BE2C (cell line): ENCODE measurements around the gene MS4A6E. TPM values are rescaled to one million over a fixed set of nuclear protein-coding genes. Genes with fewer than 3 reads are reported as not detected.
"Not testable (repeated sequence)": the region's sequence is repeated elsewhere in the genome, so short reads cannot be mapped to it uniquely, and the experiment has no call there.

Source experiments
- DNase-seq: peaks from one replicate; pipeline ENCODE4 v3.0.0-alpha.2; 2020
- H3K27me3 ChIP-seq: fragments of 250-450 bp; sonication (Bioruptor Pico); 2 replicates; pipeline ENCODE4 v1.5.1; 2020; ENCODE audit warnings: mild to moderate bottlenecking
- H3K36me3 ChIP-seq: fragments of 250-450 bp; sonication (Bioruptor Pico); 2 replicates; pipeline ENCODE4 v1.5.1; 2020; ENCODE audit warnings: mild to moderate bottlenecking
- H3K4me1 ChIP-seq: fragments of 250-450 bp; sonication (Bioruptor Pico); 2 replicates; pipeline ENCODE4 v1.5.1; 2020
- H3K4me3 ChIP-seq: 2 replicates; pipeline ENCODE4 v1.5.1; 2011; ENCODE audit warnings: low read depth, low read length
- H3K9me3 ChIP-seq: fragments of 250-450 bp; sonication (Bioruptor Pico); 2 replicates; pipeline ENCODE4 v1.5.1; 2020
- CTCF ChIP-seq: IDR thresholded peaks from 2 replicates; pipeline ENCODE4 v1.5.1; 2012; ENCODE audit warnings: mild to moderate bottlenecking, low read depth, low read length
- polyA plus RNA-seq: library from polyadenylated mRNA; unstranded; fragments of >200 nt; gene quantifications from one replicate; pipeline ENCODE4 v1.2.1, GENCODE V29; 2012; ENCODE audit warnings: low read depth, missing spikeins; ENCODE audit not compliant: insufficient read length, insufficient read depth

The MS4A6E gene
- polyA plus RNA-seq = not detected

- Histone ChIP-seq H3K9me3 (no peaks in the 10 kb centered on the region), H3K4me3 (no peak within 1 kb of the TSS), H3K4me1 (no peaks in the 10 kb centered on the region), H3K36me3 (no peaks in the 10 kb centered on the region), H3K27me3 (no peaks in the 10 kb centered on the region)
- no peak for TF ChIP-seq CTCF
- DNase-seq = no peak
Measured at GRCh38 chr11:60326955-60327354, at the start of gene MS4A6E. Gene MS4A6E (plus strand): TSS chr11:60327255. CDS start chr11:60334896, 7,641 bp downstream.

DNA sequence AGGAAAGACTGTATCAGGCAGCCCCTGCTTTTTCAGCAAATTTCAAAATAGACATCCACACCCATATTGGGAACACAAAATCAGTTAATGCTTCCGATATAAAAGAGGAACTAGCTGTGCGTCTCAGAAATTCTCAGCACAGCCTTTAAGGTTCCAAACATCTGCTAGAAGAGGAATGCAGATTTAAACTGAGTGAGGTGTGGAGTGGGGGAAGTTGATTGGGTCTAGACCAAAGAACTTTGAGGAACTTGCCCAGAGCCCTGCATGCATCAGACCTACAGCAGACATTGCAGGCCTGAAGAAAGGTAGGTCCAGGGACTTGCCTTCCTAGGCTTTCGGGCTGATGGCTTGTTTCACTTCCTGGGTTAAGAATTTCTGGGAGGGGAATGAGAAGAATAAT, 46.6 kb upstream of the MS4A6E start, which contains the start of gene MS4A4A:
Gene MS4A4A, plus strand, starts transcription at position 255 of the 400 bp plus-strand sequence. Its CDS starts 10 bp downstream, at position 265.
- no peaks in the 10 kb centered on the region for H3K36me3 ChIP-seq
- no peak for DNase-seq
- no peaks in the 10 kb centered on the region for H3K4me1 ChIP-seq
- H3K27me3 ChIP-seq = no peaks in the 10 kb centered on the region
- H3K9me3 ChIP-seq = no peaks in the 10 kb centered on the region
- TF ChIP-seq CTCF = no peak
- no peak within 1 kb of the TSS for H3K4me3 ChIP-seq

DNA sequence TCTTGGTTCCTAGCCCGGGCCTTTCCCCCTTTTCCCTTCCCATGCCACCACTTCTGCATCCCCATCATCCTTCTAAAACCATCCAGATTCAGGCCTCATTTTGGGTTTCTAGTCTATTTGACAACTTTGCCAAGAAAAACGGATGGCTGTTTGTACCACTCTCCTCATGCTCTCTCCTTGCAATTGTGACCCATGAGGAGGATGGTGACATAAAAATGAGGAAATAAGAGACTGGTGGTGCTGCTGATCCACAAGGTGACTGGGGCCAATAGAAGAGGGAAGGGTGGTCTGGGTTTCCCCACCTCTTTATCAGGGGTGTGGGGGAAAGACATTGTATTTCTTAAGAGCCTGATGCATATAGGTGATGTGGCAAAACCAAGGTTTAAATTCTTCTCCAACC, 45.6 kb upstream of the MS4A6E start:
- no peaks in the 10 kb centered on the region for H3K36me3 ChIP-seq
- no peaks in the 10 kb centered on the region for H3K9me3 ChIP-seq
- H3K4me1 ChIP-seq = no peaks in the 10 kb centered on the region
- H3K4me3 ChIP-seq = no peak overlapping the region
- DNase-seq = no peak
- no peaks in the 10 kb centered on the region for H3K27me3 ChIP-seq
- no peak for TF ChIP-seq CTCF

DNA sequence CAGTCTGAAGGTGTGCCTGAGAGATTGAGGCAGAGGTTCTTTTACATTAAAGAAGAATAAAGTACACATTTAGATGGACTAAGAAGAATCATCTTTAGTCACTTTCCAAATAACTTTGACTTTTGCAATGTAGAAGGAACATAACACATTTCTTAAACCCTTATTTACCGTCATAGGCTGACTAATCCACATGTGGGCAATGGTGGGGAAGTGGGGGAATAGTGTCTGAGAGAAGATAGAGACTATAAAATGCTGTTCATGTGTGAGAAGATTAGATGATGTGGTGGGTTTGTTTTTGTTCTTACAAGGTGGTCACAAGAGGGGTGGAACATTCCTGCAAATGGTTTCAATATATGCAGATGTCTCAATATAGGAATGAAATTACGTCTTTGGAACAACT, 44.8 kb upstream of the MS4A6E start:
- no peak for DNase-seq
- Histone ChIP-seq H3K4me3 (no peak overlapping the region), H3K4me1 (no peaks in the 10 kb centered on the region), H3K9me3 (no peaks in the 10 kb centered on the region), H3K36me3 (no peaks in the 10 kb centered on the region), H3K27me3 (no peaks in the 10 kb centered on the region)
- no peak for TF ChIP-seq CTCF

- H3K36me3 ChIP-seq, H3K4me3 ChIP-seq, H3K9me3 ChIP-seq, H3K4me1 ChIP-seq, H3K27me3 ChIP-seq, DNase-seq: not testable (repeated sequence)
Measured at GRCh38 chr11:60285411-60286126, 41.5 kb upstream of the MS4A6E start.

GRCh38 chr11:60288531-60288930, 38.5 kb upstream of the MS4A6E start:
- no peaks in the 10 kb centered on the region for H3K9me3 ChIP-seq
- H3K36me3 ChIP-seq = no peaks in the 10 kb centered on the region
- DNase-seq = no peak
- no peak overlapping the region for H3K4me3 ChIP-seq
- TF ChIP-seq CTCF = no peak
- no peaks in the 10 kb centered on the region for H3K4me1 ChIP-seq
- no peaks in the 10 kb centered on the region for H3K27me3 ChIP-seq
